Posterior cingulate gyrus (tissue), 11 donors: ENCODE results near the gene DRAP1.

Source experiments
- DNase-seq, 10 donors: peaks; one replicate each; pipeline versions ENCODE4 v3.0.0 to v3.0.0-alpha.2; 2020 to 2021; ENCODE audit warnings: mixed read lengths in 3 of 10
- intact Hi-C: fragments of 100-400 bp; cut with DNase I; formaldehyde crosslinking; loops from one replicate; pipeline ENCODE4 v1.15.1; 2023

Gene DRAP1

DNA sequence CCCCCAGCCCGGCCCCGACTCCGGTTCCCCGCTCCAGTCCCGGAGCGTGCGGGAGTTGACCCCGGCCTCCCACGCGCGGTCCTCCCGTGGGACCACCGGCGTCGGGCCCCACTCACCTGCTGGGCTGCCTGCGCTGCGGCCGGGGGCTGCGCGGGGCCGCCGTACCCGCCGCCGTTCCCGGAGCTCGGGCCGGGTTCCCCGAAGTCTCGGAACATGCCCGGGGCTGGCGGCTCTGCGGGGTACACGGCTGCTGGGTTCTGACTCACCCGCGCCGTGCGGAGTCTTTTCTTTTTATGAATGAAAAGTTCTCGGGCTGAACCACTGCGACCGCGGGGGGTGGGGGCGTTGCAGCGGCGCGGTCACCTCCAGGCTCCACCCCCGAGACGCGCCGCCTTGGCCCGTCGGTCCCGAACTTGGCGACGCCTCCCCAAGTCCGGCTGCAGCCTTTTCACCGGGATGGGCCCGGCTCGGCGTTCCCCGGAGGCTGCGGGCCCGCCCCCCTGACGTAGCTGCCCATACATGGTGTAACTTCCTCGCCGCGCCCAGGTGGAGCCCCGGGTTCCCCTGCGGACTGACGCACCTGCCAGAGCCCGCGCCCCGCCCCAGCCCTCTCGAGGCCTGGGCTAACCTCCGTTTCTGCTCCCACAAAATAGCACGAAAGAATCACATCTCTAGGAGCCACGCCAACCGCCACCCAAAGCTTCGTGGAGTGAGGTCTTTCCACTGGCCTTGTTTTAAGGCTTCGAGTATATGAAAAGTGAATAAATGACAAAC lies 18.9 kb upstream of the DRAP1 start, which contains the start of gene FOSL1:
Gene FOSL1 (minus strand): TSS at position 264 of the 774 bp plus-strand sequence. CDS start 49 bp downstream, at position 215.
- intact Hi-C loops = no loop called here

DNA sequence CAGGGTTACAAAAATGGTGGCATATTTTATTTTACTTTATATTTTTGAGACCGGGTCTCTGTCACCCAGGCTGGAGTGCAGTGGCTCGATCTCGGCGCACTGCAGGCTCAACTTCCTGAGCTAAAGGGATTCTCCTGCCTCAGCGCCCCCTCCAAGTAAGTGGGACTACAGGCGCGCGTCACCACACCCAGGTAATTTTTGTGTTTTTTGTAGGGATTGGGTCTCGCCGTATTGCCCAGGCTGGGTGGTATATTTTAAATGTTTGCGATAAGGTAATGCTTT lies 18.4 kb upstream of the DRAP1 start:
- intact Hi-C loops = no loop called here
- peak in 2 of 10 donors; percentile 36 to 55 for DNase-seq

More for the DNA sequence above, 18.9 kb upstream of the DRAP1 start, which contains the start of gene FOSL1:
- peak in 9 of 10 donors; percentile 36 to 93 (median 60) for DNase-seq

DNA sequence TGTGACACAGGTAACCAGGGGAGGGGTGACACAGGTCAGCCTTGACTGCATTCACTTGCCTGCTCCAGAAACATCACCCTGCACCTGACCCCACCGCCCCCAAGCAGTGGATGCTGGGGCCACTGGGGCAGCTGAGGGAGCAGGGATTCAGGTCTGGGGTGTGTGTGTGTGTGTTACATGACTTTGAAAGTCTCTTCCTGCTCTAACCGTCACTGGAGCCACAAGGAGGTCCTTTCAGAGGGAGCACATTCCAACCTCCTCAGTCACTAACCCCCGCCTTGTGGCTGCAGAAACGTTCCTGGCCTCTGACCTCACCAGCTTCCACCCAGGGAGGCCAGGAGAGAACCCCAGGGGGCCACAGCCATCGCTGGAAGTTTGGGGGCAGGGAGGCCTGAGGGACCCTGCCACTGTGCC lies 16.2 kb upstream of the DRAP1 start:
- intact Hi-C loops = no loop called here
- DNase-seq = peak in 2 of 10 donors; percentile 12 to 65

DNA sequence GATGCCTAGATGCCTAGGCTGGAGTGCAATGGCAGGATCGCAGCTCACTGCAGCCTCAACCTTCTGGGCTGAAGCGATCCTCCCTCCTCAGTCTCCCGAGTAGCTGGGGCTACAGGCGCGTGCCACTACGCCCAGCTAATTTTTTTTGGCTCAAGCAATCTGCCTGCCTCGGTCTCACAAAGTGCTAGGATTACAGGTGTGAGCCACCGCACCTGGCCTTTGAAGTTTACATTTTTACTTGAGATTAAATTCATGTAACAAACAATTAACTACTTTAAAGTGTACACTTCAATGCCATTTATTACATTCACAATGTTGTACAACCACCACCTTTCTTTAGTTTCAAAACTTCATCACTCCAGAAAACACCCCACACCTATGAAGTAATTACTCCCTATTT lies 15.5 kb upstream of the DRAP1 start:
- DNase-seq = peak in 2 of 10 donors; percentile 13 to 20
- intact Hi-C loops = no loop called here

GRCh38 chr11:65906602-65907001 lies 12.6 kb upstream of the DRAP1 start:
- intact Hi-C loops = no loop called here
- no peak for DNase-seq

DNA sequence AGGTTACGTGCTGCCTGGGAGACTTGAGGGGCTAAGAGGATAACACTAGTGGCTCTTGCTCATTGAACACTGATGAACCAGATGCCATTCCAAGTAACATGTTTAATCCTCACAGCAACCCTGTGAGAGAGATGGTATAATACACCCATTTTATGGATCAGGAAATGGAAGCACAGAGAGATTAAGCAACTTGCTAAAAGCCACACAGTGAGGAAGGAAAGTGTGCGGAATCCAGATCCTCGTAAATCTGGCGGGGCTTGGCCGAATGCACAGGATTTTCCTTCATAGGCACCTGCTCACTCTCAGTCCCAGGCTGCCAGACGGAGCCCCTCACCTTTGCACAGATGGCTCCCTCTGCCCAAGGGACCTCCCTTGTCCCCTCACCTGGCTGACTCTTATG lies 11.3 kb upstream of the DRAP1 start:
- intact Hi-C loops = no loop called here
- peak in 2 of 10 donors; percentile 22 to 55 for DNase-seq

GRCh38 chr11:65911682-65912568 lies 7.3 kb upstream of the DRAP1 start:
- DNase-seq = peak in 2 of 10 donors; percentile 60 to 67
- intact Hi-C loops = no loop called here

- DNase-seq = peak in 2 of 10 donors; percentile 34 to 54
- intact Hi-C loops = no loop called here
These were observed 6.4 kb upstream of the DRAP1 start for GRCh38 chr11:65912845-65913244.

DNA sequence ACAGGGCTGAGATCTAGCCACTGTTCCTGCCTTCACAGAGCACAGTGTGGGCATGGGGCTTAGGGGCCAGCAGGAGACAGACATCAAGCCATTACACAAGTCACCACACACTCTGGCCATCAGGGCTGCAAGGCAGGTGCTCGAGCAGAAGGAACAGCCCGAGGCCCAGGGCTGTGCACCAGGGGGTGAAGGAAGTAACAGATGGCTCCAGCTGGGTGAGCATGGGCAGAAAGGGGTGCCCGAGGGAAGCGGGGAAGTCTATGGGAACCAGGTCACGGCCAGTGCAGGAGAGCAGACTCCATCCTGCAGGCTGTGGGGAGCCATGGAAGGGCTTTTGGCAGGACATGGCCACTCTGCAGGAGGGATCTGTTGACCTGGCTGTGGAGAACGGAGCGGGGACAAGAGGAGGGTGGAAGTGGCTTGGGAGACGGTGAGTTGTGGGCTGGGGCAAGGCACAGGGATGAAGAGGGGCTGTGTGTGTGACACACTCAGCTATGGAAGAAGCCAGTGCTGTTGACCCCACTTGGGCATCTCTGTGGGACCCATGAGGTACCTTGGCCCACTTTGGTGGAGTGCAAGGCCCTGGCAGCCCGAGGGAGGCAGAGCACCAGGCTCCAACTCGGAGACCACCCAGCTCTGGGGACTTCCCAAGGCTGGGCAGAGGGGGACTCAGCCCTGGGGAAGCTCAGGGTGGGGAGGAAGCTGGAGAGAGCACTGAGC lies 4.0 kb upstream of the DRAP1 start:
- DNase-seq = peak in 2 of 10 donors; percentile 74 to 78
- intact Hi-C loops = no loop called here

GRCh38 chr11:65915821-65916251 lies 3.4 kb upstream of the DRAP1 start:
- intact Hi-C loops = no loop called here
- peak in 6 of 10 donors; percentile 14 to 93 (median 70) for DNase-seq

- peak in 2 of 10 donors; percentile 54 to 62 for DNase-seq
- intact Hi-C loops = no loop called here
These were observed 2.8 kb upstream of the DRAP1 start for GRCh38 chr11:65916391-65916790.

DNA sequence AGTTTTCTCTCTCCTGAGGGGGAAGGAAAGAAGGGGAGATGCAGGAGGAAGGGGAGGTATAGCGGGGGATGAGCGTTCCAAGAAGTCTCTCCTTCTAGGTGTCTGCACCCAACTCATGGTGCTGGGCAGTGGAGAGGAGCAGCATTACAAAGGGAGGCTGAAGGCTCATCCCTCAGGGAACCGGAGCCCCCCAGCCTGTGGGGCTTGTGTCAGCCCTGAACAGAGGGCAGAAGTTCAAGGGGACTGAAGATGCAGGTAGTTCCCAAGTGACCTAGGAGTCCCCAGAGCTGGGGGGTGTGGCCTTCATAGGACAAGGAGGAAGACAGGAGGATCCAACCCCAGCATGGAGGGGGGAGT lies 2.2 kb upstream of the DRAP1 start:
- no peak for DNase-seq
- intact Hi-C loops = no loop called here

DNA sequence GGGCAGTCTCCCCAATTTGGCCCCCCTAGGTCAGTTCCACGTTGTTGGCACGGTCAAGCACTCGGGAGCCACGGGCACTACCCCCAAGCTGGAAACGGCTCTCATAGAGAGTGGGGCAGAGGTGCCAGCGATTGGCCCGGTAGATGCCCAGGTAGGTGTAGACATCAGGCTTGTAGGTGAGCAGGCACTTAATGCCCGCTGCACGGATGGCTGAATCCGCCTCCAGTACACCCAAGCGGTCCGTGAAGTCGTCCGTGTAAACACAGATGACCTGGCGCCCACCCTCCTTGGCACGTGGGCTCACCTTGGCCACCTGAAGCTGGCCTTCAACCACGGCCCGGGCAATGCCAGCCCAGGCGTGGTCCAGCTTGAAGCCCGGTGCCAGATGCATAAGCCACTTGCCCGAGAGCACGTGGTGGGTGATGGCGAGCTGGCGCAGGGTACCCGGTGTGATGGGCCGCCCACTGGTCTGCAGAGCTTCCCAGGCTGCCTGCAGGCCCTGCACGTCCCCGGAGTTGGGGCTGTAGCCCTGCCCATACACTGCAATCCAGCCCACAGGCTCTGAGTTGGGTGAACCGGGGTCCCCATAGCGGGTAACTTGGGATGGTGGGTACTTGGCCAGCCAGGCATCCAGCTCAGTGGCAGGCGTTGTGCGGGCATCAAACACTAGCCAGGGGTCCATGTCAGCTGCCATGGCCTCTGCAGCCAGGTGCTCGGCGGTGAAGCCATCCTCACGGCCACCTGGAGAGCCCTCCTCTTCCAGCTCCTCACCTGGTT lies 1.6 kb upstream of the DRAP1 start:
- intact Hi-C loops = loop anchor here (2.0 kb wide), 2 partner anchors 29 to 43 kb away; partner anchors contain the start of genes FIBP and SART1
- peak in 2 of 10 donors; percentile 73 to 85 for DNase-seq

DNA sequence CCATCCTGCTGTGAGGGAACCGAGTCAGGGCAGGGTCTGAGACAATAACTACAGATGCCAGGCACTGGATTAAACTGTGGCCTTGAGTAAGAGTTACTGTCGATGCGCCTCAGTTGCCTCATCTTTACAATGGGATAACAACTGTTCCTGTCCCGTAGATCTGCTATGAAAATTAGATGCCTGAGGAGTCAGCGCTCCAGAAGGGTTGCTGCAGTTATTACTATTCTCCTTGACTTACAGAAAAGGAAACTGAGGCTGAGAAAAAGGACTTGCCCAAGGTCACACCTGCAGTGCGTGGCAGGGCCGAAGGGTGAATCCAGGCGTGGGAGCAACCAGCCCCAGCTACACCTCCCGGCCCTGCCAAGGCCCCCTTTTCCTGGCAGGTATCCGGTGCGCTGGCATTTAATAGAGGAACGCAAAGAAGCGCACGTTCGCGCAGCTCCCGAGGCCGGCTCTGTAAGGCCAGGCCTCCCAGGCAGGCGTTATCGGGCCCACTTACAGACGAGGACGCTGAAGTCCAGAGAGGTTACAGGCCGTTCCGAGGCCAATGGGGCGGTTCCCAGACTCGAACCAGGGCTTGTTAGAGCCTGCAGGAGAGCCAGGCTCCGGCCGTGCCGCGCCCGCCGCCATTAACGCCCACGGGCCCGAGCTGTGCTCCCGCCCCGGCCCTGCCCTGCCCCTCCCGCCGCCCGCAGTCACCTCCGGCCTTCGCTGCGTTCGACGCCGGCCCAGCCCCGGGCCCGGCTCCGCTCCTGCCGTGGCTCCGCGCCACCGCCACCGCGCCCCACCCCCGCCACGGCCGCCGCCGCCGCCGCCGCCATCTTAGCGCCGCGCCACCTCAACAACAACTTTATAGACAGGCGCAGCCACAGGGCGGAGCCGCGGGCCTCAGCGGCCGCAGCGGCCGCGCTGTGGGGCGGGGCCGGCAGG lies 750 bp upstream of the DRAP1 start, which contains the start of gene C11orf68:
Gene C11orf68 (minus strand): TSS at position 852 of the 930 bp plus-strand sequence. CDS start 31 bp downstream, at position 821.
- DNase-seq = peak in 3 of 10 donors; percentile 66 to 81 (median 66)
- intact Hi-C loops = loop anchor here (2.0 kb wide), 2 partner anchors 30 to 42 kb away; partner anchors contain the start of genes FIBP and SART1

DNA sequence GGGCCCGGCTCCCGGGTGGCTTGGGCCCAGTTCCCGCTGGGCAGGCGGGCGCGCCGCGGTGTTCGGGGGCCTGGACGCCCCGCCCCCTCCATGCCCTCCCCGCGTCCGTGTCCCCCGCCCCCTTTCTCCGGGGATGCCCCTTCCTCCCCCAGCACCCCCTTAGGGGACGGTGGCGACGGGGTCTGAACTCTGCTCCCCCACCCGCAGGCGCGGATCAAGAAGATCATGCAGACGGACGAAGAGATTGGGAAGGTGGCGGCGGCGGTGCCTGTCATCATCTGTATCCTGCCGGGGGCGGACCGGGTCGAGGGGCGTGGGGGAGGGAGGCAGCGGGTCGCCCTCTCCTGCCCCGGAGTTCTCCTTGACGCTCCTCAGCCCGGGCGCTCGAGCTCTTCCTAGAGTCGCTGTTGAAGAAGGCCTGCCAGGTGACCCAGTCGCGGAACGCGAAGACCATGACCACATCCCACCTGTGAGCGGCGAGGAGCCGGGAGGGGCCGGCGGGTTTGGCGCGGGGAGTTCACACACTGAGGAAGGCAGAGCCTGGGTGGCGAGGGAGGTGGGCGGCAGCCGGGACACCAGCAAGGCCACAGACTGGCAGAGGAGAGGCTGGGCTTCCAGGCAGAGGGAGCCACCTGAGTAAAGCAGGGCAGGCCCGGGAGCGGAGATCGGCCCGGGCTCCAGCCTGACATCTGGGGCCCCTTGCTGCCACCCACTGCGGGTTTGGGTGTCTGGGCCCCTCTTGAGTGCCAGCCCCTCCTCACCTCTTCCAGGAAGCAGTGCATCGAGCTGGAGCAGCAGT lies 546 bp downstream of the DRAP1 start:
- intact Hi-C loops = loop anchor here (1.0 to 2.0 kb wide), 3 partner anchors 27 to 41 kb away; partner anchors contain the start of genes FIBP and SART1
- peak in 7 of 10 donors; percentile 27 to 91 (median 51) for DNase-seq

- intact Hi-C loops = loop anchor here (1.0 kb wide), 1 partner anchor 28 kb away; no protein-coding TSS in a partner anchor
- peak in 2 of 10 donors; percentile 82 to 85 for DNase-seq
These were observed 1.2 kb downstream of the DRAP1 start for GRCh38 chr11:65920372-65920802.

DNA sequence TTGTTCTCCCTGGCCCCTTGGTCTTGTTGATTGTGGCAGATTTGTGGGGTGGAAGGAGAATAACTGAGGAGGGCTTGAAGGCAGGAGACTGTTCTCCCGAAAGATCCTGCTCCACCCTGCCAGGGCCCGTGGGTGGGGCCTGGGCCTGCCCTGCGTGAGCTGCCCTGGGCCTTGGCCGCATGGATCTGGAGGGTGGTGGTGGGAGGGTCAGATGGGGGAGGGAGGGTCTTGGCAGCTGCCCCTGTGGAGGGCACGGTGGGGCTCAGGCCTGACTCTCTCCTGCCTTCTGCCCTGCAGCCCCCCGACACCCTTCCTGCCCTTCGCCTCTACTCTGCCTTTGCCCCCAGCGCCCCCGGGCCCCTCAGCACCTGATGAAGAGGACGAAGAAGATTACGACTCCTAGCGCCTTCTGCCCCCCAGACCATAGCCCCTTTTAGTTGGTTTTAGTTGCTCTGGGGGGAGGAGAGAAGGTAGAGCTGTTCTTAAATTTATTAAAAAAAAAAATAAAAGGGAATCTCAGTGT lies 1.9 kb downstream of the DRAP1 start:
- DNase-seq = peak in 2 of 10 donors; percentile 30 to 57
- intact Hi-C loops = no loop called here
